Measurements from ENCODE around the gene CDT1. TPM values are rescaled to one million over a fixed set of nuclear protein-coding genes. Genes with fewer than 3 reads are reported as not detected.

The CDT1 gene
- total and polyA plus RNA-seq, 10 donors, result 1.00 to 17.2 (median 3.6) TPM

GRCh38 chr16:88800277-88800592 is 3.4 kb upstream of the CDT1 start:
- H3K4me3 ChIP-seq, result no peak overlapping the region
- 55 to 84% (median 61%) methylated on average over 6 of the region's 6 CpGs for WGBS, 5 donors
- intact Hi-C loops (cut with DNase I; ENCODE audit: low total_unique reads), result no loop called here
- H3K9me3 ChIP-seq, result no peaks in the 10 kb centered on the region
- no peak overlapping the region for H3K27ac ChIP-seq
- H3K36me3 ChIP-seq, result no peaks in the 10 kb centered on the region
- TF ChIP-seq POLR2A (IDR thresholded peaks at IDR 0.05) (no peak), POLR2AphosphoS5 (IDR thresholded peaks at IDR 0.05) (no peak), CTCF (IDR thresholded peaks at IDR 0.05 in 8 of 11, conservative IDR thresholded peaks at IDR 0.05 in 3 of 11) (no peak)
- H3K27me3 ChIP-seq (replicated peaks in 1 of 7), result peaks cover 0 to 10% (median 0%) of the 10 kb centered on the region in 7 donors
- DNase-seq, result no peak
- peaks cover 5 to 61% (median 35%) of the 10 kb centered on the region in 6 donors for H3K4me1 ChIP-seq

- Histone ChIP-seq H3K27me3 (replicated peaks in 1 of 7) (peaks cover 0 to 10% (median 0%) of the 10 kb centered on the region in 7 donors), H3K27ac (peak overlapping the region in 1 of 8 donors; percentile 84), H3K4me3 (peak overlapping the region in 4 of 8 donors; percentile 64 to 82 (median 79)), H3K36me3 (peaks cover 0 to 35% (median 14%) of the 10 kb centered on the region in 6 donors), H3K9me3 (no peaks in the 10 kb centered on the region), H3K4me1 (peaks cover 5 to 68% (median 34%) of the 10 kb centered on the region in 6 donors)
- intact Hi-C loops (cut with DNase I; ENCODE audit: low total_unique reads), result no loop called here
- TF ChIP-seq POLR2AphosphoS5 (IDR thresholded peaks at IDR 0.05) (no peak), POLR2A (IDR thresholded peaks at IDR 0.05) (no peak), CTCF (IDR thresholded peaks at IDR 0.05 in 8 of 11, conservative IDR thresholded peaks at IDR 0.05 in 3 of 11) (no peak)
- WGBS, 5 donors, result 2 to 4% (median 3%) methylated on average over 13 to 16 of the region's 16 CpGs
- DNase-seq, result peak; percentile 84
These were observed 573 bp downstream of the CDT1 start for GRCh38 chr16:88804173-88804551.

GRCh38 chr16:88804552-88805339 is 1.2 kb downstream of the CDT1 start:
- H3K27ac ChIP-seq, result peak overlapping the region in 1 of 8 donors; percentile 84
- peak overlapping the region in 4 of 8 donors; percentile 64 to 82 (median 79) for H3K4me3 ChIP-seq
- no peaks in the 10 kb centered on the region for H3K9me3 ChIP-seq
- intact Hi-C loops (cut with DNase I; ENCODE audit: low total_unique reads), result no loop called here
- peaks cover 5 to 69% (median 38%) of the 10 kb centered on the region in 6 donors for H3K4me1 ChIP-seq
- WGBS, 5 donors, result 10 to 41% (median 36%) methylated on average over 6 to 39 of the region's 39 CpGs
- peaks cover 0 to 40% (median 20%) of the 10 kb centered on the region in 6 donors for H3K36me3 ChIP-seq
- TF ChIP-seq POLR2AphosphoS5 (IDR thresholded peaks at IDR 0.05) (peak in 1 of 3 donors; percentile 32), CTCF (IDR thresholded peaks at IDR 0.05 in 8 of 11, conservative IDR thresholded peaks at IDR 0.05 in 3 of 11) (no peak)
- peaks cover 0 to 10% (median 0%) of the 10 kb centered on the region in 7 donors for H3K27me3 ChIP-seq (replicated peaks in 1 of 7)
- DNase-seq, result peak; percentile 83

GRCh38 chr16:88805340-88805715 is 1.7 kb downstream of the CDT1 start:
- Histone ChIP-seq H3K27me3 (replicated peaks in 1 of 7) (peaks cover 0 to 10% (median 0%) of the 10 kb centered on the region in 7 donors), H3K4me1 (peaks cover 10 to 69% (median 41%) of the 10 kb centered on the region in 6 donors), H3K9me3 (no peaks in the 10 kb centered on the region), H3K4me3 (no peak overlapping the region), H3K36me3 (peaks cover 0 to 46% (median 24%) of the 10 kb centered on the region in 6 donors), H3K27ac (no peak overlapping the region)
- TF ChIP-seq CTCF (IDR thresholded peaks at IDR 0.05 in 8 of 11, conservative IDR thresholded peaks at IDR 0.05 in 3 of 11) (no peak), POLR2A (IDR thresholded peaks at IDR 0.05) (no peak), POLR2AphosphoS5 (IDR thresholded peaks at IDR 0.05) (peak in 2 of 3 donors; percentile 6 to 16)
- peak; percentile 82 for DNase-seq
- WGBS, 5 donors, result 87 to 93% (median 90%) methylated on average over 6 to 22 of the region's 22 CpGs
- intact Hi-C loops (cut with DNase I; ENCODE audit: low total_unique reads), result no loop called here

Measured in spleen (tissue), 11 donors.